ENCODE measurements around the gene TP53BP2.

Gene TP53BP2

DNA sequence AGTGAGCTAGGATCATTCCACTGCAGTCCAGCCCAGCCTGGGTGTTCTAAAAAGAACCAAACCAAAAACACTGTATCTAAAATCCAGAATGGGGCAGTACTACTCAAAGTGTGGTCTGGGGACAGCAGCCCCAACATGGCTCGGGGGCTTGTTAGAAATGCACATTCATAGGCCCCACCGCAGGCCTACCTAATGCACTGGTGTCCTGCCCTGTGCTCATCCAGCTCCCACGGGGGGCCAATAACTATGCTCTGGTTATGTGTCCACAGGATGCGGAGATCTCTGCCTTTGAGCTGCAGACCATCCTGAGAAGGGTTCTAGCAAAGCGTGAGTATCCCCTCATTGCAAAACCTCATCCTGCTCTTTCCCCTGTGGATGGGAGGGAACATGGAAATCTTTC is 81.9 kb downstream of the TP53BP2 start:
- no peak for DNase-seq

DNA sequence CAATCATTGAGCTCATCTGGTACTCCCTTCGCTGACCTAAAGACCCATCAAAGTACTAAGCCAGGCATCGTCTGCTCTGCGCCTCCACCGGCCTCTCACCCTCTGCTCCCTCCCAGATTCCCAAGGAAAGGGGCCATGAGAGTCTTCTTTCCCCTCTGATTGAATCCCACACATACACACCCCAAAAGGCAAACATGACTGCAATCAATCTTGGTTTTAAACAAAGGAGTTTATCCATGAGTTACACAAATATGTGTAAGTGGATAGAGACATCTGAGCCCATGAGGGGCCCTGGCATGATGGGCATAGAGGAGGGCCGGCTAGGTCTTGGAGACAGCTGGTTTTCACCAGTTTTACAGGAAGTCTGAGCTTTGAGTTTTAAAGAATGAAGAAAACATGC is 82.5 kb downstream of the TP53BP2 start:
- DNase-seq = no peak

DNA sequence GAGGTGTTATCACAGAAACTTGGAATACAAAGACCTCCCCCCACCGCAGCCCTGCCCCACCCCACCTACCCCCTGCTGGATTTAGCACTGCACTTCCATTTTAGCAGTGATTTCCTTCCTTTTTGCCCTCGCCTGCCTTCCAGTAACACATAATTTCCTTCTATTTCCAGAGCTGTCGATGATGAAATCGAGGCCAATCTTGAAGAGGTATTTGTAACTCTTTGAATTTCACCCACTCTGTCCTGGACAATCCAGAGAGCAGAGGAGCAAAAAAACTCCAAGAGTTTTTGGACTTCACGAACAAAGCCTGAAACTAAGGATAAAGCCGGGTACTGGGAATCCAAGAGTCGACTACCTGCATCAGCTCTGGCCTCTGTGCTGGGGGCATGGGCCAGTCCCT is 84.3 kb downstream of the TP53BP2 start:
- DNase-seq = no peak

DNA sequence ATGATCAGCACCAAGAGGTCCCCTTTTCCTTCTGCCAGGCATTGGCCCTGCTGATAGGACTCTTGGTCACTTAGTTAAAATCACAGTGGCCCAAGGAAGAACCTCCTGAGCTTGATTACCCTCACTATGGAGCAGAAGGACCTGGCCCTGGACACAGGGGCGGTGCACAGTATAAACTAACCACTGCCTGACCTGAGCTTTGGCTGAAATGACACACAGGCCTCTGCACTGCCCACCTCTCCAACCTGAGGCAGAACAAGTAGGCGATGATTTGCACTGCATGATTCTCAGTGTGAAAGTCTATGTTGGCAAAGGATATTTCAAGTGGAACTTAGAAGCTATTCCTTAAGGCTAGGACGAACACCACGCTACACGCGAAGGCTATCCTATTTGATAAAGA is 84.9 kb downstream of the TP53BP2 start:
- DNase-seq = no peak

DNA sequence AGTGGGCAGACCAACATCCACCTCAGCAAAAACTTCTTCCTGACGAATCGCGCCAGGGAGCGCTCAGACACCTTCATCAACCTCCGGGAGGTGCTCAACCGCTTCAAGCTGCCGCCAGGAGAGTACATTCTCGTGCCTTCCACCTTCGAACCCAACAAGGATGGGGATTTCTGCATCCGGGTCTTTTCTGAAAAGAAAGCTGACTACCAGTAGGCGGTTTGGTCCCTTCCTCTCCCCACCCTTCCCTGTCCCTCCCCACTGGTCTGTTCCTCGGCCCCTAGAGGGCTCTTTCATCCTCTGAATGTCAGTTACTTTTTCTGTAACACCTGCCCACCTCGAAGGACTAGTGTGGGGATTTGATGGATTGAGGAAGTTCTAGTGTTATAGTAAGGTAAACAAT is 86.5 kb downstream of the TP53BP2 start:
- DNase-seq = no peak

DNA sequence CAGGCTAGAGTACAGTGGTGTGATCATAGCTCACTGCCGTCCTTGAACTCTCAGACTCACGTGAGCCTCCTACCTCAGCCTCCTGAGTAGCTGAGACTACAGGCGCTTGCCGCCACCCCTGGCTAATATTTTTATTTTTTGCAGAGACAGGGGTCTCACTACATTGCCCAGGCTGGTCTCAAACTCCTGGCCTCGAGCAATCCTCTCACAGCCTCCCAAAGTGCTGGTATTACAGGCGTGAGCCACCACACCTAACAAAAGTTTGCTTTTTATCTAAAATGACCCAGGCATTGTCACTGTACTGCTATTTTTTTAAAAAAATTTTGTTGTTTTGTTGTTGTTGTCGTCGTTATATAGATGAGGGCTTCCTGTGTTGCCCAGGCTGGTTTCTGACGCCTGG is 87.0 kb downstream of the TP53BP2 start:
- no peak for DNase-seq

DNA sequence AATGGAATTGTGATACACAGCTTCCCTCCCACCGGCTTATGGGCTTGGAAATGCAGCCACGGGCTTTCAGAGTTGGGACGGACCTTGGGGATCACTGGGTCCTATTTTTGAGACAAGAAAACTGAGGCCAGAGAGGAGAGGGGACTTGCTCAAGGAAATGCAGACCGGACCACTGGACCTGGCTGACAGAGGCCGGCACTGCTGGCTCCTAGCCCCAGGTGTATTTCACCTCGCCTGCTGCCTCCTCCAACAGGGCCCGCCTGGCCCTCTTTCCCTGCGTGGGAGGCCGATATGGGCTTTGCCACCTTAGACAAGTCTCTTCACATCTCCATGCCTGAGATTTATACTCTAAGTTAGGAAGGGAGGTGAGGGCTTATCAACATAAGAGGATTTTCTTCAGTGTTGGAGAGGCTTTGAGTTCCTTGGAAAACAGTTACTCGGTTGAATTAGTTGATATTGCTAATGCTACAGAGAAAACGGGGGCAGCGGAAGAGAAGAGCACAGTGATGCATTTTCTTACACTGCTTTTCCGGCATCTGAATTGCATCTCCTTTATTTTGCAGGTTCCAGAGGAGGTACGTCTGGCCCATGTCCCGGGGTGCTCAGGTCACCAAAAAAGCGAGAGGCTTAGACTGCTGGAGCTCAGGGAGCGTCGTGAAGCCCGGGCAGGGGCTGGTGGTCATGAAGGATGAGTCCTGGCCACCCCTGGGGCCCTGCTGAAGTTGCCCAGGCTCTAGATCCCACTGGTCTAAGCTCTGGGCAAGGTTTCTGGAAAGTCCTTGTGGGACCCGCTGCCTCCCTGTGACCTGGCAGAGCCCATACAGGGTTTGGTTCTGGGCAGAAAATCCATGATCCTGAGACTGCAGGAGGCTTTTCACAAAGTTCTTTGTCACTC is 88.7 kb downstream of the TP53BP2 start:
- no peak for DNase-seq

DNA sequence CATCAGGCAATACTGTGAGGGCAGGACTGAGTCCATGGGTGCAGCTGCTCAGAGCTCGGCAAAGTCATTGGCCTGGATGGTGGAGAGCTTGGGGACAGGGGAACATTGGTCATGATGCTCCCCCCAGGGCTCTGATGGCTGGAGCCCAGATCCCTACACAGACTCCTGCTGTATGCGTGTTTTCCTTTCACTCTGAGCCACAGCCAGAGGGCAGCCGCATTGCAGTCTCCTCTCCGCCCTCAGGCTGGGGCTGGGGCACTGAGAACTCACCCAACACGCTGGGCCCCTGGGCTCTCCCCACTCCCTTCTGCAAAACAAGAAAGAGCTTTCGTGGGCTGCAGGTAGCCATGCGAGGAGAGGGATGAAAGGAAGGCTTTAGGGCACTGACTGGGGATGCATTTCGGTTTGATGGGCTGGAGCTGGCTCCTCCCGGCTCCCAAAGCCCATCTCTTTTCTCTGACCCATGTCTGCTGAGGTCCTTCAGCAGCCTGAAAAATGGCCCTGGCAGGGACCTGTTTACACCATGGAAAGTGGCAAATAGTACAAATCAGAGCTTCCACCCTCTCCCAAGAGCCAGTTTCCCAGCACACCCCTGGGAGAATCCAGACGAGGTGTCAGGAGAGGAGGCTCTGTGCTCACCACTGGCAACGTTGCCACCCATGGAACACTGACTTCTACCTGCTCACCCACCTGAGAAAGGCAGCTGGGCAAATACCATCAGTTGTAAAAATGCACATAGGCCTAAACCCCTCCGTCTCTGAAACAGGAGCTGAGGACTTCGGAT is 89.6 kb downstream of the TP53BP2 start:
- DNase-seq = no peak

DNA sequence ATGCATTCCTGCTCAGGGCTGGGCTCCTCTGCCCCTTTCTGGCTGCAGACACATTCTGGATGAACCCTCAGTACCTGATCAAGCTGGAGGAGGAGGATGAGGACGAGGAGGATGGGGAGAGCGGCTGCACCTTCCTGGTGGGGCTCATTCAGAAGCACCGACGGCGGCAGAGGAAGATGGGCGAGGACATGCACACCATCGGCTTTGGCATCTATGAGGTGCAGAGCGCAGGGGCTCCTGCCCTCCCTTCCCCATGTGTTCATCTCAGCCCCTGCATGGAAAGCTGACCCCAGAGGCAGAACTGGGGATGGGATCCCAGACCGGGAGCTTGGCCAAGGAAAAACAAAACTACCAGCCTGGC is 90.3 kb downstream of the TP53BP2 start:
- DNase-seq = no peak

DNA sequence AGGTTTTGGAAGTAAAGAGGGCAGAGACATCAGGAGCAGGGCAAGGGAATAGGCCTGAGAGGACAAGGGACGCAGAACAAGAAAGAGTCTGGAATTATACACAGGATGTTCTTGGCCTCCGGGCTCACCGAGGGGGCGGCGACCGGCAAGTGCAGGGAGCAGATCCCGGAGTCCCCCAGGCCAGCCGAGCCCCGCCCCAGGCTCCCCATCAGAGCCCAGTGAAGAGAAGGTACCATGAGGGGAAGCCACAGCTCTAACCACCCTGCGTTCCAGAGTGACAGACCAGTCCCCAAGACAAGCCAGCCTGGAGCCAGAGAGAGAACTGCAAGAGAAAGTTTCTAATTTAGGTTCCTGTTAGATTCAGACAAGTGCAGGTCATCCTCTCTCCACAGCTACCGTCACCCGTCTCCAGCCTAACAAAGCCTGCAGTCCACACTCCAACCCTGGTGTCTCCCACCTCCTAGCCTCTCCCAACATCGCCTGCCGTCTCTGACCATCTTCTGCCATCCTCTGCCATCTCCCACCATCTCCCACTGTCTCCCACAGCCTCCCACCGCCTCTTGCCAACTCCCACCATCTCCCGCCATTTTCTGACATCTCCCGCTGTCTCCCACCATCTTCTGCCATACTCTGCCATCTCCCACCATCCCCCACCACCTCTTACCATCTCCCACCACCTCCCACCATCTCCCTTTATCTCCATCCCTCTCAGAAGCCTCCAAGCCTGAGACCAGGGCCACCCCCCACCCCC is 90.9 kb downstream of the TP53BP2 start:
- DNase-seq = no peak

DNA sequence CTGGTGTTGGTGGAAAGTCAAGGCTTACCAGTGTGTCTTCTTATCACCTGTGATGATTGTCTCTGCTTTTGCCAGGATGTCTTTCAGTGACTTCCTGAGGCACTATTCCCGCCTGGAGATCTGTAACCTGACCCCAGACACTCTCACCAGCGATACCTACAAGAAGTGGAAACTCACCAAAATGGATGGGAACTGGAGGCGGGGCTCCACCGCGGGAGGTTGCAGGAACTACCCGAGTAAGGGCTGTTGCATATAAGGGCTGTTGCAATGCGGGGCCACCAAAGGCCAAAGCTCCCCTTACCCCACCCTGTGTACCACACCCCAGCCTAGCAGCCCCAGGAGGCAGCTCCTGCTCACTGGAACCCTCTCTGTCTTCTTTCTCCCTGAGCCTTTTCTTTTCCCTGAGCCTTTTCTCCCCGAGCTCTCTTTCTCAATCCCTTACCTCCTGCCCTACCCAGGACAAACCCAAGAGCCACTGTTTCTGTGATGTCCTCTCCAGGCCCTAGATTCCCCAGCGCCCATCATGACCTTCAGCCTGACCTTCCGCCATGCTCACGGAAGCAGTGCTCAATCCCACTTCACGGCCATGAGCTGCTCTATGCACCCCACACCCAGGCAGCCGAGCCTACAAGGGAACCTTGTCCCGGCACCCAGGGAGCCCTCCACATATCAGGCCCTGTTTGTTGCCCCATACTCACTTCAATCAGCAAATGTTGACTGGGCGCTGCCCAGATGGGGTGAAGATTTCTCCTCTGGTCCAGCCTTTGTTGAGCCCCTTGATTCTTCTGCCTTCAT is 92.8 kb downstream of the TP53BP2 start:
- no peak for DNase-seq

DNA sequence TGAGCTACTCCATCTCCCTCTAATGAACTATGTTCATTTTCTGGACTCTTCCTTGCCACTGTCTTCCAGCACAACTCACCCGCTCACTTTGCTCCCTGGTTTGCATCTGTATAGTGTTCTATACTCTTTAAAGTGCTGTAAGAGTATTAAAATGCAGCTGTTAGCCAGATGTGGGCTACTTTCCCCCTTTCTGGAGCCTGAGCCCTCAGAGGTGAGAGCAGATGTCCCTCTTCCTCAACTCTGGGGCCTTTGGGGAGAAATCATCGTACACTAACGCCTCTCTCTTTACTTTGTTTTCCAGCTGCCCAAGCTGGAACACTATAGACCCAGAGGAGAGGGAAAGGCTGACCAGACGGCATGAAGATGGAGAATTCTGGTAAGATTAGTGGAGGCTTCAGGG is 94.1 kb downstream of the TP53BP2 start:
- DNase-seq = no peak

DNA sequence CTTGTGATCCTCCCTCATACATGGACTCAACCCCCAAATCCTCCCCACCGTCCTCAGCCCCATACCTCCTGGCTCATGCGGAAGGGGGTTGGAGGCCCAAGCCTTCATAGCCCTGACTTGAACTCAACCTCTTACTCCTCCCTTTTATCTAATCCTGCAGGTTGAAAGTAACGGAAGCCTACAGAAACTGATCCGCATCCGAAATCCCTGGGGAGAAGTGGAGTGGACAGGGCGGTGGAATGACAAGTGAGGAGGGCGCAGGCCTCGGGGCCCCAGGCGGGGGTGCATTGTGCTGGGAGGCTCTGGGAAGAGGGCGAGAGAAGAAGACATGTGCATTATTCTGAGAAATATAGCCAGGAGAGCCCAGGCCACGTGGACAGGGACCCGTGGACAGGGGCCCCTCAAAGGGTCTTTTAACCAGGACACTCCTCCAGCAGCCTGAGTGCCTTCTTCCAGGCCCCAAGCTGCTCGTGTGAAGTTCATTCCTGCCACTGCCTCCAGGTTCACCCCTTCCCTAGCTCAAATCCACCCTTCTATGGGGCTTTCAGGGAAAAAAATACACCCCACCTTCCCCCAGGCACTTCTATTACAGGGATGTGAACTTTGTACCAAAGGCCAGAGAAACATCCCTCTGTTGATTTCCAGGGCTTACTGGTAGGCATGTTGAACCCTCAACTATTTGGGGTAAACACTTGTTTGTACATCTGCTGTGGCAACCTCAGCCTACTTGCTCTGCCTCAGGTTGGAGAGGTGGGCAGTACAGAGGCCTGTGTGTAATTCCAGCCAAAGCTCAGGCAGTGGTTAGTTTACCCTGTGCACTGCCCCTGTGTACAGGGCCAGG is 94.8 kb downstream of the TP53BP2 start:
- no peak for DNase-seq

DNA sequence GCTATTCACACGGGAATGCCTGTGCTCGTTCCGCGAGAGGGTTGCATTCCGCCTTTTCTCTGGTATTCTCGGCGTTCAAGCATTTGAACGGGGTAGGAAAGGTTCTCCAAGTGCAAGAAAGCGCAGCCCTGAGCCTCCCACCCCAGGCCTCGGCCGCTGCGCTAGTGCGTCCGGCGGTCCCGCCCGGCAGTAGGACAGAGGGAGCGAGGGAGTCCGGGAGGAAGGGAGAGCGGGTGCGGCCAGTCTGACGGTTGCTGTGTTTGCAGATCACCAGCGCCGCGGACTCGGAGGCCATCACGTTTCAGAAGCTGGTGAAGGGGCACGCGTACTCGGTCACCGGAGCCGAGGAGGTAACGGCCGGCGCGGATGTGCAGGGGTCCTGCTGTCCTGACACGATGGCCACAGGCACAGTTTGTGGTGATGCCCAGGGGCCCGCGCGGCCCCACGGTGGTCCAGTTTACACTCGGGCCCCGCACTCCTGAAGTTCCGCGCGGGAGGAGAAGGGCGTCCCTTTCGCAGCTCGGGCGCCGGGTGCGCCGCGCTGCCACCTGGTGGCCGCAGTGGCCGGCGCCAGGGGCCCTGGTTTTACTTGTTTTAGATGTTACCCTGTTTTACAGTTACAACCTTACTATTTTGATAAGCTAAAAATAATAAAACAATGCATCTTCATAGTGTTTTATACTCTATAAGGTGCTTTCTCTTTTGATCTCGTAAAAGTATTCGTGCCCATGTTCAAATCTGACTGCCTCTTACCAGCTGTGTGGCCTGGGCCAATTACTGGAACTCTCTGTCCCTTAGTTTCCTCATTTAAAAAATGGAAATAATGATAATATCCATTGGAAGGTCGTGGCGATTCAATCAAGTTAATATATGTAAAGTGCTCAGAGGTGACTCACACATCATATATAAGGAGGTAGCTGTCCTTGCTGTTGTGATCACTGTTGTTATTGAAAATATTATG is 96.7 kb downstream of the TP53BP2 start:
- peak; percentile 40 for DNase-seq

DNA sequence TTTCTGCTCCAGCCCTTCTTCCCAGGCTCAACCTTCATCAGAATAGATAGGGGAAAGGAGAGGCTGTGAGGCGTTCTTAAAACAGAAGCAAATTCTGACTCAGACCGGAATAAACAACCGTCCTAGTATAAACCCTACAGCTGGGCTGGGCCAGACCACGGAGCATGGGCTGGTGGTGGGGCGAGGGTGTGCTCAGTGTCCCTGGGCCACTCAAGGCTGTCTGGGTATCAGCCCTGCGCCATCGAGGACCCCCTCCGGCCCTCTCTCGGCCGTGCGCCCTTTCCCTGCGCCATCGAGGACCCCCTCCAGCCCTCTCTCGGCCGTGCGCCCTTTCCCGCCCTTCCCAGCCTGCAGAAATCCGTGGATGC is 97.4 kb downstream of the TP53BP2 start:
- DNase-seq = no peak

DNA sequence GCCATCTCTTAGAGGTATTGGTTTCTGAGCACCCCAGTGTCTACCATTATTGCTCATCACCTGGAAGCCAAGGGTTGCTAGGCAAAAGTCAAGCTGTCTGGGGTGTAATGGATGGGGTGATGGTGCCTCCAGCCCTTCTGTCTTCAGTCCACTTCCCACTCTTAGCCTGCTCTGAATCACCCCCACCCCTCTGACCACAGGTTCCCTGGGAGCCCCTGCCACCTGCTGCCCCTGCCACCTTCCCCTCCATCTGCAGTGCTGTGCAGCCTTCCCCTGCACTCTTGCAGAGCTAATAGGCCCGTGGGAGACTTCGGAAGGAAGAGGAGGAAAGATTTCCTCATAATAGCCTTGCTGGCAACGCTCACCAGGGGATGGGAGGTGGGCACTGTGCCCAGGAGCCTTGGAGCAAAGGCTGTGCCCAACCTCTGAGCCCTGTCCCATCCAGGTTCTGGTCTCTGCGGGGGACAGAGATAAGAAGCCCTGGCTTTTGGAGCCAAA is 97.9 kb downstream of the TP53BP2 start:
- no peak for DNase-seq

DNA sequence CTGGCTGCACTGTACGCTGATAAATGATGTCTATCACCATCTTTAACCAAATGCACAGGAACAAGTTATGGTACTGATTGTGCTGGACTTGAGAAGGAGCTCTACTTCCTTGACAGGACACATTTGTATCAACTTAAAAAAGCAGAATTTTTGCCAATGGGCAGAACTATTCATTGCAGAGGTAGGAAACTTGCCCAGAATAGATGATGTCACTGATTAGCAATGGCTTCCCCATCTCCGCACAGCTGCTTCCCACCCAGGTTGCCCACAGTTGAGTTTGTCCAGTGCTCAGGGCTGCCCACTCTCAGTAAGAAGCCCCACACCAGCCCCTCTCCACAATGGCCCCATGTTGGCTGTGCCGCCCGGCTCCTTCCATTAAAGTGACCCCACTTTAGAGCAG is 100.0 kb downstream of the TP53BP2 start:
- no peak for DNase-seq

DNA sequence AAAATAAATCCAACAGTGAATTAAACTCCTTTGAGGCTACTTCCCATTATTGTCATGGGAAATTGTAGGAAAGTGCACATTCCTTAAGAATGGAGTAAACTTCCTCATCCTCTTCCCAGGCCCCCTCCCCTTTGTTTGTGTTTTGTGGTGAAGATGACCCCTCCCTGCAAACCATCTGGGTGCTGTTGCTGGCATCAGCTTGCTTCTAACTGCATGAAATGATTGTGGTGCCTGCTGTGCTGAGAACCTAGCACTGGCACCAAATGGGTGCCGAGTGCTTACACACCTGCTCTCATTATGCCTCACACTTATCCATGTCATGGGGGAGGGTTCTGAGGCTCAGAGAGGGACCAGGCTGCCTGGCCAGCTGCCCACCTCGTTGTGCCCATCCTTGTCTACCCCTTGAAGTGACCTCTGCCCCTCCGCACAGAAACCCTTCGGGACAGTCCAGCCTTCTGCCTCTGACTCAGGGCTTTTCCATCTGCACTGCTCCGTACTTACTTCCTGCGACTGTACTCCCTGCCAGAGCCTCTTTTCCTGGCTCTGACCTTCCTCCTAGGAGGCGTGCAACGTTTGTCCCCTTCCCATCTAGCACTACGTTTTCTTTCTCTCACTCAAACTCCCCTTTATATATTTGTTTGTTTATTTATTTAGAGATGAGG is 102.8 kb downstream of the TP53BP2 start:
- DNase-seq = peak; percentile 65

DNA sequence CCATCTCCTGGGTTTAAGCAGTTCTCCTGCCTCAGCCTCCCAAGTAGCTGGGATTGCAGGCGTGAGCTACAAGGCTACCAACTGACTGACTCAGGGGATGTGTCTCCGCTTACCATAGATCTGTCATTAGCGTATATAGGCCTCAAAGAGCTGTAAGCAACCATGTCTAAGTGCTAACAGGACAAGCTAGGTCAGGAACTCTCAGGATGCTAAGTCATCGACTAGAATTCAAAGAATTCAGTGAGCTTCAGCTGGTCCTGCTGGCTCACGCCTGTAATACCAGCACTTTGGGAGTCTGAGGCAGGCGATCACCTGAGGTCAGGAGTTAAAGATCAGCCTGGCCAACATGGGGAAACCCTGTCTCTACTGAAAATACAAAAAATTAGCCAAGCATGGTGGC is 103.9 kb downstream of the TP53BP2 start:
- DNase-seq = no peak
